T follicular helper cell (primary cell): Measurements from ENCODE around the gene CLRN3.
A peak's percentile ranks its signal among the peaks of the same experiment; 100 is the strongest.

Source experiments
- DNase-seq: peaks from one replicate; pipeline ENCODE4 v3.0.0-alpha.2; 2020; ENCODE audit warnings: low read depth

Gene CLRN3

GRCh38 chr10:127919418-127920271, 26.9 kb upstream of the CLRN3 start:
- no peak for DNase-seq

- DNase-seq, result no peak
Observed at GRCh38 chr10:127918572-127918971, 25.8 kb upstream of the CLRN3 start.

GRCh38 chr10:127916826-127917225, 24.1 kb upstream of the CLRN3 start:
- no peak for DNase-seq

GRCh38 chr10:127915324-127915723, 22.6 kb upstream of the CLRN3 start:
- no peak for DNase-seq

GRCh38 chr10:127913368-127913759, 20.6 kb upstream of the CLRN3 start:
- no peak for DNase-seq

GRCh38 chr10:127912607-127913367, 20.0 kb upstream of the CLRN3 start:
- no peak for DNase-seq

GRCh38 chr10:127911867-127912257, 19.1 kb upstream of the CLRN3 start:
- DNase-seq, result no peak

GRCh38 chr10:127911218-127911866, 18.6 kb upstream of the CLRN3 start:
- no peak for DNase-seq

GRCh38 chr10:127910464-127910770, 17.7 kb upstream of the CLRN3 start:
- no peak for DNase-seq

- no peak for DNase-seq
Observed at GRCh38 chr10:127909716-127910463, 17.1 kb upstream of the CLRN3 start.

- DNase-seq, result no peak
Observed at GRCh38 chr10:127908959-127909267, 16.2 kb upstream of the CLRN3 start.

- no peak for DNase-seq
Observed at GRCh38 chr10:127908106-127908958, 15.6 kb upstream of the CLRN3 start.

GRCh38 chr10:127907411-127908105, 14.8 kb upstream of the CLRN3 start:
- no peak for DNase-seq

GRCh38 chr10:127906548-127907377, 14.0 kb upstream of the CLRN3 start, which contains the start of gene PTPRE:
PTPRE (plus strand) TSS chr10:127907103; CDS start chr10:128040882, 133,779 bp downstream.
- DNase-seq, result peak; percentile 29

- DNase-seq, result no peak
Observed at GRCh38 chr10:127905848-127906261, 13.1 kb upstream of the CLRN3 start.

GRCh38 chr10:127905001-127905847, 12.5 kb upstream of the CLRN3 start:
- DNase-seq, result no peak

- DNase-seq, result no peak
Observed at GRCh38 chr10:127904311-127905000, 11.7 kb upstream of the CLRN3 start.

- no peak for DNase-seq
Observed at GRCh38 chr10:127903789-127904188, 11.0 kb upstream of the CLRN3 start.
